Amniotic epithelial cell (primary cell): ENCODE results near the gene STK17A.

Source experiments
- DNase-seq: peaks from one replicate; pipeline ENCODE4 v3.0.0-alpha.2; 2010; ENCODE audit warnings: low read depth

Gene STK17A

GRCh38 chr7:43582503-43583423, at the start of gene STK17A:
TSS of gene STK17A (plus strand) at chr7:43583108. CDS start at chr7:43583244, 136 bp downstream.
- peak; percentile 75 for DNase-seq

- DNase-seq: peak; percentile 67
Observed at GRCh38 chr7:43533801-43534479, 49.0 kb upstream of the STK17A start.

- peak; percentile 78 for DNase-seq
Observed at GRCh38 chr7:43535031-43535451, 47.9 kb upstream of the STK17A start.

- DNase-seq: peak; percentile 97
Observed at GRCh38 chr7:43535810-43536585, 46.9 kb upstream of the STK17A start.

- DNase-seq: no peak
Observed at GRCh38 chr7:43536773-43537172, 46.1 kb upstream of the STK17A start.

- DNase-seq: peak; percentile 95
Observed at GRCh38 chr7:43537765-43538403, 45.0 kb upstream of the STK17A start.

- no peak for DNase-seq
Observed at GRCh38 chr7:43538404-43538771, 44.5 kb upstream of the STK17A start.

GRCh38 chr7:43540471-43540870, 42.4 kb upstream of the STK17A start:
- DNase-seq: no peak

- DNase-seq: peak; percentile 29
Observed at GRCh38 chr7:43542716-43543115, 40.2 kb upstream of the STK17A start.

- DNase-seq: peak; percentile 25
Observed at GRCh38 chr7:43546231-43546630, 36.7 kb upstream of the STK17A start.

GRCh38 chr7:43550427-43550826, 32.5 kb upstream of the STK17A start:
- DNase-seq: no peak

- DNase-seq: no peak
Observed at GRCh38 chr7:43552122-43552521, 30.8 kb upstream of the STK17A start.

- DNase-seq: peak; percentile 87
Observed at GRCh38 chr7:43553999-43554398, 28.9 kb upstream of the STK17A start.

- DNase-seq: no peak
Observed at GRCh38 chr7:43554423-43554822, 28.5 kb upstream of the STK17A start.

- no peak for DNase-seq
Observed at GRCh38 chr7:43557831-43558495, 24.9 kb upstream of the STK17A start.

GRCh38 chr7:43559171-43559945, 23.6 kb upstream of the STK17A start:
- DNase-seq: no peak

GRCh38 chr7:43559946-43560335, 23.0 kb upstream of the STK17A start:
- DNase-seq: no peak

- DNase-seq: no peak
Observed at GRCh38 chr7:43560742-43561330, 22.1 kb upstream of the STK17A start.

- DNase-seq: no peak
Observed at GRCh38 chr7:43562383-43562782, 20.5 kb upstream of the STK17A start.

GRCh38 chr7:43565786-43566185, 17.1 kb upstream of the STK17A start:
- DNase-seq: no peak
